ENCODE data around the gene ANXA6.

- TF ChIP-seq CTCF (IDR thresholded peaks at IDR 0.05; ENCODE audit: insufficient read depth, low read depth, low read length) (no peak), EZH2 (IDR thresholded peaks at IDR 0.05; ENCODE audit: insufficient read depth, low read length) (no peak)
Observed at GRCh38 chr5:151094030-151094851, 63.3 kb downstream of the ANXA6 start.
